ENCODE measurements around the gene NUTM2A. TPM values are rescaled to one million over a fixed set of nuclear protein-coding genes. Genes with fewer than 3 reads are reported as not detected.
"Not testable (repeated sequence)": the region's sequence is repeated elsewhere in the genome, so short reads cannot be mapped to it uniquely, and the experiment has no call there.

Gene NUTM2A
- total RNA-seq, 2 experiments from 2014 or later, result 1.2 to 1.6 TPM

DNA sequence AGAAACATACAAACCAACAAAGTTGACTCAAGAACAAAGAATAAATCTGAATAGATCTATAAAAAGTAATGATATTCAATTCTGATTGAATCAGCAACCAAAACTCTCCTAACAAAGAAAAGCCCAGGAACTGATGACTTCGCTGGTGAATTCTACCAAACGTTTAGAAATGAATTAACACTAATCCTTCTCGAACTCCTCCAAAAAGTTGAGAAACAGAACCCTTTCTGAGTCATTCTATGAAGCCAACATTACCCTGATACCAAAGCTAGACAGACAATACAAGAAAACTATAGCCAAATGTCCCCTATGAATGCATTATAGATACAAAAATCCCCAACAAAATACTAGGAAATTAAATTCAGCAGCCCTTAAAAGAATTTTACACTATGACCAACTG is 16.9 kb downstream of the NUTM2A start:
- H3K4me1 ChIP-seq (ENCODE audit: insufficient read depth, low read length); H3K9me3 ChIP-seq (ENCODE audit: control insufficient read depth in 1 of 2, insufficient read depth in 1 of 2, low read length in 2 of 2); H3K4me3 Mint-ChIP-seq; H3K27ac ChIP-seq (ENCODE audit: low read depth in 1 of 2, low read length in 2 of 2); intact Hi-C loops (cut with DNase I, micrococcal nuclease); H3K36me3 Mint-ChIP-seq (ENCODE audit: low read depth); DNase-seq; ATAC-seq (ENCODE audit: poor library complexity); H3K9me3 Mint-ChIP-seq; POLR2A ChIA-PET; CTCF ChIA-PET; H3K27ac Mint-ChIP-seq; H3K4me3 ChIP-seq (ENCODE audit: low read length); H3K4me1 Mint-ChIP-seq (ENCODE audit: low read depth); H3K36me3 ChIP-seq (ENCODE audit: insufficient read depth, low read length); H3K27me3 Mint-ChIP-seq; H3K27me3 ChIP-seq (ENCODE audit: control insufficient read depth in 1 of 2, insufficient read depth in 2 of 2, low read length in 2 of 2): not testable (repeated sequence)

DNA sequence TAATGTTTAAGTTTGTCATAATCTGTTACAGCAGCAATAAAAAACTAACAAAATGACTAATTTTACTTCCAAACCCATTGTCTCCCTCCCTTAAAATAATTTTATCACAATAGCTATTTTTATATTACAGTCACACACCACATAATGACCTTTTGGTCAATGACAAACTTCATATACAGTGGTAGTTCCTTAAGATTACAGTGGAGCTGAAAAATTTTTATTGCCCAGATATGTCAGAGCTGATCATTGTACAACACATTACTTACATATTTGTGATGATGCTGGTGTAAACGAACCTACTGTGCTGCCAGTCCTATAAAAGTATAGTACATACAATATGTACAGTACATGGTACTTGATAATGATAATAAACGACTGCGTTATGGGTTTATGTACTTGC is 22.1 kb downstream of the NUTM2A start:
- H3K36me3 ChIP-seq (ENCODE audit: insufficient read depth, low read length); H3K4me3 Mint-ChIP-seq; H3K27ac Mint-ChIP-seq; H3K9me3 ChIP-seq (ENCODE audit: control insufficient read depth in 1 of 2, insufficient read depth in 1 of 2, low read length in 2 of 2); POLR2A ChIA-PET; H3K36me3 Mint-ChIP-seq (ENCODE audit: low read depth); H3K4me1 Mint-ChIP-seq (ENCODE audit: low read depth); CTCF ChIA-PET; H3K27me3 ChIP-seq (ENCODE audit: control insufficient read depth in 1 of 2, insufficient read depth in 2 of 2, low read length in 2 of 2); DNase-seq; H3K27ac ChIP-seq (ENCODE audit: low read depth in 1 of 2, low read length in 2 of 2); ATAC-seq (ENCODE audit: poor library complexity); H3K4me1 ChIP-seq (ENCODE audit: insufficient read depth, low read length); intact Hi-C loops (cut with DNase I, micrococcal nuclease); H3K27me3 Mint-ChIP-seq; H3K9me3 Mint-ChIP-seq; H3K4me3 ChIP-seq (ENCODE audit: low read length): not testable (repeated sequence)

DNA sequence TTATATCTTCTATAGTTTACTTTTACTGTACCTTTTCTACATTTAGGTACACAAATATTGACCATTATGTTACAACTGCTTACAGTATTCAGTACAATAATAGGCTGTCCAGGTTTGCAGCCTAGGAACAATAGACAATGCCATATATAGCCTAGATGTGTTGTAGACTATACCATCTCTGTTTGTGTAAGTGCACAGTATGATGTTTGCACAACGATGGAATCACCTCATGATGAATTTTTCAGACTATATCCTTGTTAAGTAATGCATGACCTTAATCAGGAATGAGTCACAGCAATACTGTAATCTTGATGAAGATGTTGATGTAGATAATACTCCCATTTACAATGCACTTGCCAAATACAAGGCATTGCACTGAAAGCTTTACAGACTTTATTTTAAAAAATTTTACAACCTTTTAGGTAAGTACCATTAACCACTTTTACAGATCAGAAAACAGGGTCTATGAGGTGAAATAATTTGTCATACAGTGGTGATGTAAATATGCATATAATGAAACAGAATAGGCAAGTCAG is 23.6 kb downstream of the NUTM2A start:
- H3K36me3 ChIP-seq (ENCODE audit: insufficient read depth, low read length); CTCF ChIA-PET; H3K36me3 Mint-ChIP-seq (ENCODE audit: low read depth); H3K27ac ChIP-seq (ENCODE audit: low read depth in 1 of 2, low read length in 2 of 2); H3K4me3 ChIP-seq (ENCODE audit: low read length); H3K4me3 Mint-ChIP-seq; intact Hi-C loops (cut with DNase I, micrococcal nuclease); H3K27me3 ChIP-seq (ENCODE audit: control insufficient read depth in 1 of 2, insufficient read depth in 2 of 2, low read length in 2 of 2); H3K4me1 ChIP-seq (ENCODE audit: insufficient read depth, low read length); H3K9me3 Mint-ChIP-seq; H3K9me3 ChIP-seq (ENCODE audit: control insufficient read depth in 1 of 2, insufficient read depth in 1 of 2, low read length in 2 of 2); ATAC-seq (ENCODE audit: poor library complexity); H3K4me1 Mint-ChIP-seq (ENCODE audit: low read depth); H3K27ac Mint-ChIP-seq; H3K27me3 Mint-ChIP-seq; DNase-seq; POLR2A ChIA-PET: not testable (repeated sequence)

DNA sequence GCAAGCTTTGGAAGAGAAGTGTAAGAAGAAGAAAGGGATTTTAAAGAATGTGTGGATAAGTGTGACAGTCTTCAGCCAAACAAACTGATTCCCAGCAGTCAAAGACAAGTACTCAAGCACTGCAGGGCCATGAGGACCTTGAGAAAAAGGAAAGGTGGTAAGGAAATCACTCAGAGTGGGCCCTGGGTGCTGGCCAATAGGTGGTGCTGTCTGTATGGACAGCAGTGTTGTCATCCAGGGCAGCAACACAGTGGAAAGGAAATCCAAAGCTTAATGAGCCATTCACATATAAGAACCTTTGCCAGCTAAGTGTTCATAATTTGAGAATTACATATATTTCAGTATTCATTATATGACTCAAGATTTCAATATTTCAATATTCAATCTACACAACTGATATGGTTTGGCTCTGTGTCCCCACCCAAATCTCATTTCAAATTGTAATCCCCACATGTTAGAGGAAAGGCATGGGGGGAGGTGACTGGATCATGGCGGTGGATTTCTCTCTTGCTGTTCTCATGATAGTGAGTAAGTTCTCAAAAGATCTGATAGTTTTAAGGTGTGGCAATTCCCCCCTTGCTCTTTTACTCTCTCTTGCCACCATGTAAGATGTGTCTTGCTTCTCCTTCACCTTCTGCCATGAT is 55.6 kb downstream of the NUTM2A start:
- CTCF ChIA-PET; H3K36me3 Mint-ChIP-seq (ENCODE audit: low read depth); H3K27me3 ChIP-seq (ENCODE audit: control insufficient read depth in 1 of 2, insufficient read depth in 2 of 2, low read length in 2 of 2); H3K27me3 Mint-ChIP-seq; POLR2A ChIA-PET; DNase-seq; ATAC-seq (ENCODE audit: poor library complexity); H3K4me1 Mint-ChIP-seq (ENCODE audit: low read depth); H3K36me3 ChIP-seq (ENCODE audit: insufficient read depth, low read length); H3K4me1 ChIP-seq (ENCODE audit: insufficient read depth, low read length); H3K4me3 Mint-ChIP-seq; H3K27ac Mint-ChIP-seq; intact Hi-C loops (cut with DNase I, micrococcal nuclease); H3K9me3 ChIP-seq (ENCODE audit: control insufficient read depth in 1 of 2, insufficient read depth in 1 of 2, low read length in 2 of 2); H3K9me3 Mint-ChIP-seq; H3K27ac ChIP-seq (ENCODE audit: low read depth in 1 of 2, low read length in 2 of 2); H3K4me3 ChIP-seq (ENCODE audit: low read length): not testable (repeated sequence)

Other genes with a start within 250 kb of the NUTM2A start
- gene FAM25A, start 205.2 kb upstream of the NUTM2A start, total RNA-seq, result not detected
- gene GLUD1, start 130.6 kb upstream of the NUTM2A start, total RNA-seq, result 10 to 100 TPM; 81.0 to 82.4 TPM
- 10 to 100 TPM; 20.6 to 23.0 TPM for gene SHLD2, start 130.2 kb upstream of the NUTM2A start, total RNA-seq
- 1 to 10 TPM; 3.7 to 4.0 TPM for gene NUTM2D, start 132.3 kb downstream of the NUTM2A start, total RNA-seq

Measured in CD4-positive, alpha-beta T cell (primary cell).